ENCODE results near the gene ARHGAP36. TPM values are rescaled to one million over a fixed set of nuclear protein-coding genes. Genes with fewer than 3 reads are reported as not detected.

Gene ARHGAP36
- total RNA-seq, 2 experiments from 2014 or later: not detected

DNA sequence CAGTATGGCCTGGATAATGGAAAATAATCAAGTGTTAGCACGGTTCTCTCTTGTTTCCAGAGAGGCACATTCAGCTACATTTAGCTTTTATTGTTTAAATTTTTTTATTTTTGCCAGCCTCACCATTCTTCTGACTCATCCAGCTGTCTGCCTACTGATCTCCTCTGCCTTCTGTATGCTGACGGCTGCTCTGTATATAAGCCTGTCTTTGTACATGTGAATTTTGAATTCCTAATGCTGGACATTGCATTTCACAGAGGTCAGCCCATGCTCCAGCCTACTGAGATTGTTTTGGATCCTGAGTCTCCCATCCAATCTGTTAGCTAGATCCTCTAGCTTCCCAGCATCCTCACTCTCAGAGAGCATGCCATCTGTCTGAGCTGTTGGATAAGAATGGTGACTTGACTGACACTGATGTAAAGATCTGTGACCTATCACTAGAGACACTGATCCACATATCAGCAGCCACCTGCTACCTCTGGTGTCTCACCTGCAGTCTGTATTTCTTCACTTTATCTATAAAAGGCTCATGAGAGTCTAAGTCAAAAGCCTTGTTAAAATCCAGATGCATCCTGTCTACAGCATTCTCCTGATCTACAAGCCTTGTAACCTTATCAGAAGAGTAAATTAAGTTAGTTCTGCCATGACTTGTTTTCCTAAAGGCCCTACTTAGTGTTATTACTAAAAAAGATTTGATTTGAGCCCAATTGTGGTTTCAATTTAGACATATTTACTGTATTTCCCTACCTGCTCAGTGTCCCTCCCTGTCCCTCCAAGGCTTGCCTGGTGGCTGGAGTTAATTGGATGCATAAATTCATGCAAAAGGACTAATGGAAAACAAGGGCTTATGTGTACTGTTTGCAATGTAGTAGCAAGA, 25.6 kb upstream of the ARHGAP36 start:
- Mint-ChIP-seq H3K27ac (no peak overlapping the region), H3K9me3 (no peaks in the 10 kb centered on the region), H3K27me3 (peaks cover 5% of the 10 kb centered on the region), H3K4me3 (no peak overlapping the region), H3K36me3 (ENCODE audit: low read depth) (no peaks in the 10 kb centered on the region), H3K4me1 (ENCODE audit: low read depth) (no peaks in the 10 kb centered on the region)
- Histone ChIP-seq H3K27me3 (ENCODE audit: control insufficient read depth in 1 of 2, insufficient read depth in 2 of 2, low read length in 2 of 2) (peaks cover 0 to 15% of the 10 kb centered on the region in 2 experiments), H3K4me1 (ENCODE audit: insufficient read depth, low read length) (no peaks in the 10 kb centered on the region), H3K9me3 (ENCODE audit: control insufficient read depth in 1 of 2, insufficient read depth in 1 of 2, low read length in 2 of 2) (no peaks in the 10 kb centered on the region), H3K27ac (ENCODE audit: low read depth in 1 of 2, low read length in 2 of 2) (no peak overlapping the region), H3K4me3 (ENCODE audit: low read length) (no peak overlapping the region), H3K36me3 (ENCODE audit: insufficient read depth, low read length) (no peaks in the 10 kb centered on the region)
- no peak for ATAC-seq (ENCODE audit: poor library complexity)
- intact Hi-C loops (cut with DNase I, micrococcal nuclease): no loop called here
- CTCF ChIA-PET: no interaction called here
- POLR2A ChIA-PET: no interaction called here
- TF ChIP-seq, protein P1, sequence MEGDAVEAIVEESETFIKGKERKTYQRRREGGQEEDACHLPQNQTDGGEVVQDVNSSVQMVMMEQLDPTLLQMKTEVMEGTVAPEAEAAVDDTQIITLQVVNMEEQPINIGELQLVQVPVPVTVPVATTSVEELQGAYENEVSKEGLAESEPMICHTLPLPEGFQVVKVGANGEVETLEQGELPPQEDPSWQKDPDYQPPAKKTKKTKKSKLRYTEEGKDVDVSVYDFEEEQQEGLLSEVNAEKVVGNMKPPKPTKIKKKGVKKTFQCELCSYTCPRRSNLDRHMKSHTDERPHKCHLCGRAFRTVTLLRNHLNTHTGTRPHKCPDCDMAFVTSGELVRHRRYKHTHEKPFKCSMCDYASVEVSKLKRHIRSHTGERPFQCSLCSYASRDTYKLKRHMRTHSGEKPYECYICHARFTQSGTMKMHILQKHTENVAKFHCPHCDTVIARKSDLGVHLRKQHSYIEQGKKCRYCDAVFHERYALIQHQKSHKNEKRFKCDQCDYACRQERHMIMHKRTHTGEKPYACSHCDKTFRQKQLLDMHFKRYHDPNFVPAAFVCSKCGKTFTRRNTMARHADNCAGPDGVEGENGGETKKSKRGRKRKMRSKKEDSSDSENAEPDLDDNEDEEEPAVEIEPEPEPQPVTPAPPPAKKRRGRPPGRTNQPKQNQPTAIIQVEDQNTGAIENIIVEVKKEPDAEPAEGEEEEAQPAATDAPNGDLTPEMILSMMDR (IDR thresholded peaks at IDR 0.05): no peak
- no peak for DNase-seq

DNA sequence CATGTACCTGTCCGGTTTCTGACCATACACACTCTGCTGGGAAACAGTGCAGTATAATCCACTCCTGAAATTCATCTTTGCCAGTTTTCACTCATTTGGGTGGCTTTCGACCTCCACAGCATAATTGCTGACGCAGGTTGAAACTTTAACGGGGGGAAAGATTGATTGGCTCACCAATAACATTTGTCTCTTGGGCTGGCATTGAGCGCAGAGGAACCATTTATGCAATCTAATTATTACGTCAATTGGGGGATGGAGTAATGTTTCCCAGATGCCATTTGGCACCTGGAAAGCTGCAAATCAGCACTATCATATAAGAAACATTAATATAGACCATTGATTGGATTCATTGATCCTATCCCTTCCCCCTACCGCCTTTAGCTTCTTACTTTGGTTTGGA, 24.1 kb upstream of the ARHGAP36 start:
- Histone ChIP-seq H3K9me3 (ENCODE audit: control insufficient read depth in 1 of 2, insufficient read depth in 1 of 2, low read length in 2 of 2) (no peaks in the 10 kb centered on the region), H3K4me1 (ENCODE audit: insufficient read depth, low read length) (no peaks in the 10 kb centered on the region), H3K27me3 (ENCODE audit: control insufficient read depth in 1 of 2, insufficient read depth in 2 of 2, low read length in 2 of 2) (peaks cover 0 to 3% of the 10 kb centered on the region in 2 experiments), H3K4me3 (ENCODE audit: low read length) (no peak overlapping the region), H3K36me3 (ENCODE audit: insufficient read depth, low read length) (no peaks in the 10 kb centered on the region), H3K27ac (ENCODE audit: low read depth in 1 of 2, low read length in 2 of 2) (no peak overlapping the region)
- no peaks in the 10 kb centered on the region for H3K4me1 Mint-ChIP-seq (ENCODE audit: low read depth)
- H3K27ac Mint-ChIP-seq: no peak overlapping the region
- intact Hi-C loops (cut with DNase I, micrococcal nuclease): no loop called here
- H3K27me3 Mint-ChIP-seq: no peaks in the 10 kb centered on the region
- DNase-seq (no peak), ATAC-seq (ENCODE audit: poor library complexity) (no peak)
- H3K4me3 Mint-ChIP-seq: no peak overlapping the region
- ChIA-PET POLR2A (no interaction called here), CTCF (no interaction called here)
- no peaks in the 10 kb centered on the region for H3K36me3 Mint-ChIP-seq (ENCODE audit: low read depth)
- TF ChIP-seq, protein P1 (IDR thresholded peaks at IDR 0.05): no peak
- H3K9me3 Mint-ChIP-seq: no peaks in the 10 kb centered on the region

DNA sequence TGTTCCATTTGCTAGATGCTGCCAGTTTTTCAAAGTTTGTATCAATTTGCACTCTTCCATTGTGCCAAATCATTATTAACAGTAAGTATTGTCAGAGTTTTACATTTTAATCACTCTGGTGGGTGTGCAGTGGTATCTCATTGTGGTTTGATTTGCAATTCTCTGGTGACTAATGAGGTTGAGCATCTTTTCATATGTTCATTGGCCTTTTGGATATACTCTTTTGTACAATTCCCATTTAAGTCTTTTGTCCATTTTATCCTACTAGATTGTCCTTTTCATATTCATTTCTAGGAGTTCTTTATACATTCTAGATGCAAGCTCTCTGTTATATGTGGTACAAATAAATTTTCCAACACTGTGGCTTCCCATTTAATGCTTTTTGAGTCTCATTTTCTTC, 17.4 kb upstream of the ARHGAP36 start:
- ATAC-seq (ENCODE audit: poor library complexity): no peak
- peaks cover 0 to 9% of the 10 kb centered on the region in 2 experiments for H3K27me3 ChIP-seq (ENCODE audit: control insufficient read depth in 1 of 2, insufficient read depth in 2 of 2, low read length in 2 of 2)
- peaks cover 18% of the 10 kb centered on the region for H3K27me3 Mint-ChIP-seq
- no peak overlapping the region for H3K27ac ChIP-seq (ENCODE audit: low read depth in 1 of 2, low read length in 2 of 2)
- ChIA-PET POLR2A (no interaction called here), CTCF (no interaction called here)
- H3K9me3 ChIP-seq (ENCODE audit: control insufficient read depth in 1 of 2, insufficient read depth in 1 of 2, low read length in 2 of 2): no peaks in the 10 kb centered on the region
- no peaks in the 10 kb centered on the region for H3K4me1 Mint-ChIP-seq (ENCODE audit: low read depth)
- intact Hi-C loops (cut with DNase I, micrococcal nuclease): no loop called here
- no peaks in the 10 kb centered on the region for H3K36me3 Mint-ChIP-seq (ENCODE audit: low read depth)
- H3K4me1 ChIP-seq (ENCODE audit: insufficient read depth, low read length): no peaks in the 10 kb centered on the region
- no peak for DNase-seq
- no peak overlapping the region for H3K27ac Mint-ChIP-seq
- TF ChIP-seq, protein P1 (IDR thresholded peaks at IDR 0.05): no peak
- no peaks in the 10 kb centered on the region for H3K36me3 ChIP-seq (ENCODE audit: insufficient read depth, low read length)
- no peak overlapping the region for H3K4me3 Mint-ChIP-seq
- H3K9me3 Mint-ChIP-seq: no peaks in the 10 kb centered on the region
- H3K4me3 ChIP-seq (ENCODE audit: low read length): no peak overlapping the region
